GDM1 (cell line): ENCODE measurements around the gene RALBP1.

Experiments used
- DNase-seq: peaks from one replicate; lab custom pipeline; 2025; lab: John Stamatoyannopoulos, UW

RALBP1 gene

DNA sequence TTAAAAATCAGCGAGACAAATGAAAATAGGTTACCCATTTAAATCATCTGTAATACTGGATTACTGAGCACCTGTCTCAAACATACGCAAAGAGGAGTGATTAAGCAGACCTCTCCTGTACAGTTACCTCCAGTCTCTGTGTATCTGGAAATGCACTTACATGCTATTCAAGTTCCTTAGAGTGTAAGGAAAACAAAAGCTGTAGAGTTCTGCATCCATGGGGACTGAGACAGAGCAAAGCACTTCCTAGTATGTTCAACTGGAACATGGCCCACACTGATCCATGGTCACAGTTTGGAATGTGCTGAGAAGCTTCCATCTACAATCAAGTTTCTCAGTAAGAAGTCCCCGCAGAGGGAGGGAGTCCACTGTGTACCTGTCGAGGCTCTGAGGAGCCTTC, 75.1 kb downstream of the RALBP1 start:
- DNase-seq: no peak

DNA sequence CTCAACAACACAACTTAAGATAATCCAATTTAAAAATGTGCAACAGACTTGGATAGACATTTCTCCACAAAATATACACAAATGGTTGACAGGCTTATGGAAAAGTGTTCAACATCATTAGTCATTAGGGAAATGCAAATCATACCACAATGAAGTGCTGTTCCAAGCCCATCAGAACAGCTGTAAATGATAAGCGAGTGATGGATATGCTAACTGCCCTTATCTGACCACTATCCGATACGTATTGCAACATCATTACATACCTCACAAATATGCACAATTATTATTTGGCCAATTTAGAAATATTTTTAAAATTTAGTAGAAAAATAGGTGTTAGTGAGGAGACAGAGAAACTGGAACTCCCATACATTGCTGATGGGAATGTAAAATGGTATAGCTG, 76.9 kb downstream of the RALBP1 start:
- DNase-seq: no peak

DNA sequence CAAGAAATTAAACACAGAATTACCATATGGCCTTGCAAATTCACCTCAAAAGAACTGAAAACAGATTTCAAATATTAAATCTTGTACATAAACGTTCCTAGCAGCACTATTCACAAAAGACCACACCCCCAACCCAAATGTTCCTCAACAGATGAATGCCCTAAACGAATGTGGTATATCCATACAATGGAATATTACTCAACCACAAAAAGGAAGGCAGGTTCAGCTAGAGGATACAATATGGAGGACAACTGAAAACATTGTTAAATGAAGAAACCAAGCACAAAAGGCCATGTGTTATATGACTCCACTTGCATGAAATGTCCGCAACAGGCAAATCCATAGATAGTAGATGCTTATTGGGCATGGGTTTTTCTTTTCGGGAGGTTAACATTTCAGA, 77.3 kb downstream of the RALBP1 start:
- DNase-seq: no peak

GRCh38 chr18:9557250-9557943, 82.1 kb downstream of the RALBP1 start:
- DNase-seq: no peak

- DNase-seq: no peak
These were observed 83.2 kb downstream of the RALBP1 start for GRCh38 chr18:9558387-9559064.

DNA sequence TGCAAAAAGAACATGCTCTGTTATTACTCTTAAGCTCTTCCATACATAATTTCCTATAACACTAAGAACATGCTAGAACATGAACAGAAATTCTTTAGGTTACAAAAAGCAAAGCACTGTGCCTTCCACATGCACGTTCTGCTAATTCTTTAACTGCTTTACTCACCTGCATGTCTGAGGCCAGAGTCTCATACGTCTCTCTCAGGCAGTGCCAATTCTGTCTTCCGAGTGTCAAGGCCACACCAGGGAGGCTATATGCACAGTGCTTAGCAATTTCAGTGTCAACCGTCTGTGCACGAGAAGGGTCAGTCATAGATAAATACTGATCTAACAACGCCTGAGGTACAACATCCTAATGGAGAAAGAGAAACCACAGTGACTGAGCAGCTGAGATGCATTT, 83.9 kb downstream of the RALBP1 start:
- no peak for DNase-seq

DNA sequence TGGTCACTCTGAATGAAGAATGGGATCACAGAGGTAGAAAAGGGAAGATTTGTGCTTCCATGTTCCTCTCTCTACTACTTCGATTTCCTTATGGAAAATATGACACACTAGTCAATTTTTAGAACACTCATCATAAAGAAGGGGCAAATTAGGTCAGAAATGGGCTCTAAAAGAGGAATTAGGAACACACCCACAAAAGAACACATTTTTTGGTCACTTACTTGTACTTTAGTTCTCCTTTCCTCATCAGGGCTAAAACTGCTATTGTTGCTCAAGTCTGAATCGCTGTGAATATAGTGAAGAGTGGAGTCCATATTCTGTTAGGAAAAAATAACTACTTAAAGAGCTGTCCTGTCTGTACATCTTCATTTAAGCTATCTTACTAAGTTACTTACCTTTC, 86.4 kb downstream of the RALBP1 start:
- no peak for DNase-seq

DNA sequence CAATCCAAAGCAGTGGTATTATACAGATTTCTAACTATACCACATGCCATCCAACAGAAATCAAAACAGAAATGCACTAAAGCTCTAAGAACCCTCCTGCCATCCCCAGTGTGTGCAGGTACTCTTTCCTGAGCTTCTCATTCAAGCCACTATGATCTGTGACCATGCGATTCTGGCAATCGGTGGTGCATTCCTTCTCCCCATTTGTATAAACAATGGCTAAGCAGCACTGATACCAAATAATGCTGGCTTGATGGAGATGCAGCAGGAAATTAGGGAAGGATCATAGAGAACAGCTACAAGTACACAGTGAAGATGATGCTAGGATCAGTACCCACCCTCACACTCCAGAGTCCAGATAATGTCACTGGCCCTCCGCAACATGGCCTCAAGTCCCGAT, 87.3 kb downstream of the RALBP1 start:
- no peak for DNase-seq

DNA sequence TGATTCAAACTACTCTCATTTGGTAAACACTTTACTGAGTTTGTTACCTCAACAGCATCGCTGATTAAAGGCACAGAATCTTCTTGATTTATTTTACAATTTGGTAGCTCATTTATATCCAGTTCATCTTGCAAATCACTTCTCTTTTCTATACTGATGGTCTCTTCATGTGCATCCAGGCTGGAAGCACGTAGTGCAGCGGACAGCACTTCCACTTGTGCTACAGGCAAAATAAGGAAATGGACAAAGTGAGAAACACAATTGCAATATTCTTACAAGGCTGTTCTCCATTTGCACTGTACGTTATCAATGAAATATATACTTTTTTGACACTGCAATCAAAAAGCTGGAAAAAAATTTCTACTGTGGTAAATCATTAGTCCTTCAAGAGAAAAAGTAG, 88.0 kb downstream of the RALBP1 start:
- no peak for DNase-seq

DNA sequence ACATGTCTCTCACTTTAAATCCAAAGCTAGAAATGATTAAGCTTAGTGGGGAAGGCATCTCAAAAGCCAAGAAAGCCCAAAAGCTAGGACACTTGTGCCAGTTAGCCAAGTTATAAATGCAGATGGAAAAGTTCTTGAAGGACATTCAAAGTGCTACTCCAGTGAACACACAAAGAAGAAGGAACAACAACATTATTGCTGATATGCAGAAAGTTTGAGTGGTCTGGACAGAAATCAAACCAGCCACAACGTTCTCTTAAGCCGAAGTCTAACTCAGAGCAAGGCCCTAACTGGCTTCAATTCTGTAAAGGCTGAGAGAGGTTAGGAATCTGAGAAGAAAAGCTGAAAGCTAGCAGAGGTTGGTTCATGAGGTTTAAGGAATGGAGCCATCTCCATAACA, 90.1 kb downstream of the RALBP1 start:
- no peak for DNase-seq

DNA sequence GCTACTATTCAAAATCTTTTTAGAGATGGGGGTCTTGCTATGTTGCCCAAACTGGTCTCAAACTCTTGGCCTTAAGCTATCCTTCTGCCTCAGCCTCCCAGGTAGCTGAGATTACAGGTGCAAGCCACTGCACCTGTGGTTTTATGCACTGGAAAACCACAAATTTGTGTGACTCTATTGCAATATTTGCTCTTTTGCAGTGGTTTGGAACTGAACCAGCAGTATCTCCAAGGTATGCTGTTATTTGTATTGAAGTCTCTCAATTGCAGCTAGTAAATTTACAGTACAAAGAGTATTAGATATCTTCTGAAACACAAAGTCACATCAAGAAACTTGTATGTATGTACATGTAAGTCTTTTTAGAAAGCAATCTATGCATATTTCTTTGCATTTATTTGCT, 92.9 kb downstream of the RALBP1 start:
- no peak for DNase-seq

- DNase-seq: no peak
These were observed 93.9 kb downstream of the RALBP1 start for GRCh38 chr18:9569178-9569577.

DNA sequence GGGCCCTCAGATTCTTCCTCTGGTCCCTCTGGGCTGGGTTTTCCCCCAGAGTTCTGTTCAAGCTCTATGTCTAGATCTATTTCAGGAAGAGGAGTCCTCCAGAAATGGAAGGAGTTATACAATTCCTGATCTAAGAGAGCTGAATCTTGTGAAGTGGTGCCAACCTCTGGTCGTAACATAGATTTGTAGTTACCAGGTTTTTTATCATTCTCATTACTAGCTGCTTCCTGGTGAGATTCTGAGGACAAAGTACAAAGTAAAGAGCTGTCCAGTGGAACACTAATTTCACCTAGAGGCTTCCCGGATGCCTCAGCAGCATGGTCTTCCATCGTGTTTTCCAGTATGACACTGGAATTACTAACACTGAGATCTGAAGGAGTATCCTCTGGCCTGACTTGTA, 94.9 kb downstream of the RALBP1 start:
- DNase-seq: no peak

DNA sequence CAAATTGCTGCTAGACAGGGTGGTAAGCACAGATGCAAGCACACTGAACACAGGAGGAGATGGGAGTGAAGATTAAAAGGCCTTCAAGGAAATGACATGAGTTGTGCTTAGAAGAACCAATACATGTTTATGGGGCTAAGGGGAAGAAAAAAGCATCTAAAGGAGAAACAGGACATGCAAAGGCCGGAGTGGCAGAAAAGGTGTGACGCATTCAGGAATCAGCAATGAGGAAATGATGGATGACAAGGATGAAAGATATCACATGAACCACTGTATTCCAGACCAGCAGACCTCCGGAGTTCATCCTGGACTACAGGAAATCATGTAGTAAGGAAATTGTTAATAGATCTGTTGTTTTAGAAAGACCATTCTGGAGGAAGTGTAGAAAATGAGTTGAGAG, 96.2 kb downstream of the RALBP1 start:
- no peak for DNase-seq

DNA sequence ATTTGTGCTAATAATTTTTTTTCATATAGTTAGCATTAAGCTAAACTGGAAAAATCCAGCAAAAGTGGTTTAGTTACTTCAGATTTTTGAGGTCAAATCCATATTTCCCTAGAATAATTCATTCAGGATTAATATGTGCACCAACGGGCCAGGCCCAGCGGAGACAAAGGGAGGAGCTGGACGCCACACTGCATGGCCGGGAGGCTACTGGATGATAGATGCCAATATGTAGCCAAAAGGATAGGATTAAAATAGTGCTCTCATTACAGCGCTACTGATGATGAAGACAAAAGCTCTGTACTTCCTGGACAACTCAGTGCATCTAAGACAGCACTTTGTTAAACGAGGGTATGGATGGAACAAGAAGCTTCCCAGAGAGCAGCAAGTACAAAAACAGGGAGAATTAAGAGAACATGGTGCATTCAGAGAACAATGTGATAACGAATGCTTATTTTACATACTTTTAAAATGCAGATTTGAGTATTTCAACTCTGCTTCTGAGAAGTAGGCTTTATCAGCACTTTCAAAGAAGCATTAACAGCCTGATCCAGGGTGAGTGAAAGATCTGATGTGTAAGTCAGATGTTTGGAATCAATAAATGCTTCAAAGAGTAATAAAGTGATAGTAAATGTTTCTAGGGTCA, 99.3 kb downstream of the RALBP1 start:
- DNase-seq: no peak

- no peak for DNase-seq
These were observed 100.2 kb downstream of the RALBP1 start for GRCh38 chr18:9575558-9575957.

DNA sequence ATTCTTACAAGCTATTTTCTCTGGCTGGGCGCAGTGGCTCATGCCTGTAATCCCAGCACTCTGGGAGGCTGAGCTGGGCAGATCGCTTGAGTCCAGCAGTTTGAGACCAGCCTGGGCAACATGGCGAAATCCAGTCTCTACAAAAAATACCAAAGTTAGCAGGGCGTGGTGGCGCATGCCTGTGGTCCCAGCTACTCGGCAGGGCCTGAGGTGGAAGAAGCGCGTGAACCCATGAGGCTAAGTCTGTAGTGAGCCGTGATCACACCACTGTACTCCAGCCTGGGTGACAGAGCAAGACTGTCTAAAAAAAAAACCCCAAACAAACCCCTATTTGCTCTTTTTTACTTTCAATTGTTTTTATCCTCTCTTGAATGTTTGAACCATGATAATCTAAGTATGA, 102.0 kb downstream of the RALBP1 start:
- DNase-seq: no peak

DNA sequence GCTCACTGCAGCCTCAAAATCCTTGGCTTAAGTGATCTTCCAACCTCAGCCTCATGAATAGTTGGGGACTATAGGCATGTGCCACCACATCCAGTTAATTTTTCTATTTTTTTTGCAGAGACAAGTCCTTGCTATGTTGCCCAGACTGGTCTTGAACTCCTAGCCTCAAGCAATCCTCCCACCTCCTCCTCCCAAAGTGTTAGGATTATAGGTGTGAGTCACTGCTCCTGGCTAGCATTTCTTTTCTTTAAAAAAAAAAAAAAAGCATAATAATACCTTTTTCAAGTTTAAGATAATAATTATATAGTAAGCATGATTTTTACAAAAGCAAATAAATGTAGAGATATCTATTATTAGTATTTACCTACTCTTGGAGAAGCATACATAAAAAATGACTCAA, 103.0 kb downstream of the RALBP1 start:
- no peak for DNase-seq

- DNase-seq: no peak
These were observed 106.4 kb downstream of the RALBP1 start for GRCh38 chr18:9581667-9582066.

GRCh38 chr18:9586814-9587213, 111.5 kb downstream of the RALBP1 start:
- no peak for DNase-seq
